ENCODE results near the gene PRKCE.

Gene PRKCE

GRCh38 chr2:46079985-46080560 lies 428.6 kb downstream of the PRKCE start:
- no peak for DNase-seq (ENCODE audit: low read depth)

GRCh38 chr2:46082531-46083485 lies 431.3 kb downstream of the PRKCE start:
- peak; percentile 82 for DNase-seq (ENCODE audit: low read depth)

GRCh38 chr2:46086578-46087070 lies 435.1 kb downstream of the PRKCE start:
- DNase-seq (ENCODE audit: low read depth), result no peak

- DNase-seq (ENCODE audit: low read depth), result peak; percentile 46
These were observed 436.0 kb downstream of the PRKCE start for GRCh38 chr2:46087492-46087891.

- DNase-seq (ENCODE audit: low read depth), result no peak
These were observed 439.5 kb downstream of the PRKCE start for GRCh38 chr2:46091004-46091403.

GRCh38 chr2:46091961-46092667 lies 440.6 kb downstream of the PRKCE start:
- DNase-seq (ENCODE audit: low read depth), result no peak

GRCh38 chr2:46094689-46095088 lies 443.2 kb downstream of the PRKCE start:
- no peak for DNase-seq (ENCODE audit: low read depth)

GRCh38 chr2:46095830-46096229 lies 444.4 kb downstream of the PRKCE start:
- no peak for DNase-seq (ENCODE audit: low read depth)

- peak; percentile 86 for DNase-seq (ENCODE audit: low read depth)
These were observed 444.8 kb downstream of the PRKCE start for GRCh38 chr2:46096260-46096659.

- DNase-seq (ENCODE audit: low read depth), result peak; percentile 97
These were observed 446.4 kb downstream of the PRKCE start for GRCh38 chr2:46097714-46098480.

- DNase-seq (ENCODE audit: low read depth), result peak; percentile 55
These were observed 447.2 kb downstream of the PRKCE start for GRCh38 chr2:46098621-46099062.

GRCh38 chr2:46101557-46102220 lies 450.2 kb downstream of the PRKCE start:
- DNase-seq (ENCODE audit: low read depth), result no peak

GRCh38 chr2:46106690-46107089 lies 455.2 kb downstream of the PRKCE start:
- DNase-seq (ENCODE audit: low read depth), result no peak

GRCh38 chr2:46114996-46115395 lies 463.5 kb downstream of the PRKCE start:
- no peak for DNase-seq (ENCODE audit: low read depth)

- DNase-seq (ENCODE audit: low read depth), result no peak
These were observed 464.7 kb downstream of the PRKCE start for GRCh38 chr2:46116150-46116549.

- no peak for DNase-seq (ENCODE audit: low read depth)
These were observed 465.1 kb downstream of the PRKCE start for GRCh38 chr2:46116553-46116991.

- DNase-seq (ENCODE audit: low read depth), result peak; percentile 69
These were observed 465.9 kb downstream of the PRKCE start for GRCh38 chr2:46117379-46117778.

GRCh38 chr2:46117994-46118393 lies 466.5 kb downstream of the PRKCE start:
- no peak for DNase-seq (ENCODE audit: low read depth)

- peak; percentile 26 for DNase-seq (ENCODE audit: low read depth)
These were observed 467.3 kb downstream of the PRKCE start for GRCh38 chr2:46118656-46119371.

- peak; percentile 84 for DNase-seq (ENCODE audit: low read depth)
These were observed 468.0 kb downstream of the PRKCE start for GRCh38 chr2:46119453-46119852.

Measured in amniotic epithelial cell (primary cell).